Endothelial cell of umbilical vein (primary cell): ENCODE data around the gene MOCS2. TPM values are rescaled to one million over a fixed set of nuclear protein-coding genes. Genes with fewer than 3 reads are reported as not detected.

Experiments
- BruUV-seq: library from RNA; stranded (reverse); fragments of 400-500 nt; replicated peaks from 2 replicates; lab custom pipeline; 2021; lab: Mats Ljungman, UMichigan
- CTCF ChIA-PET: fragments of 300-600, 350-600 bp; sonication (Branson Sonifier 250); formaldehyde crosslinking; loops from one replicate; lab custom pipeline; 2021; ENCODE audit warnings: antibody characterized with exemption, inconsistent platforms; lab: Charles Lee
- POLR2A ChIA-PET: fragments of 300-600, 350-600 bp; sonication (Branson Sonifier 250); formaldehyde crosslinking; loops from one replicate; lab custom pipeline; 2021; ENCODE audit warnings: antibody characterized with exemption, inconsistent platforms; lab: Charles Lee
- DNase-seq: peaks from one replicate; pipeline ENCODE4 v3.0.0-alpha.2; 2011; ENCODE audit warnings: low read depth, low spot score
- FAIRE-seq: peaks from 2 replicates; lab custom pipeline; 2011; peaks lifted over from hg19 to GRCh38; lab: Jason Lieb, UNC
- H2AFZ ChIP-seq: 2 replicates; pipeline ENCODE4 v1.6.0; 2012; ENCODE audit warnings: low read depth, low read length, control low read depth, inconsistent platforms
- H3K27ac ChIP-seq: 2 replicates; pipeline ENCODE4 v1.5.1; 2011; ENCODE audit warnings: low read depth, mild to moderate bottlenecking, control low read depth, low read length, moderate library complexity; ENCODE audit not compliant: insufficient read depth
- H3K27me3 ChIP-seq, 2 experiments: 2 replicates each; pipeline versions ENCODE4 v1.6.0 to v1.6.1; 2011; ENCODE audit warnings: low read length in 2 of 2, mixed read lengths in 1 of 2; ENCODE audit not compliant: control insufficient read depth in 2 of 2, insufficient read depth in 2 of 2
- H3K36me3 ChIP-seq, 2 experiments: 2 replicates in 1 of 2; 3 replicates in 1 of 2; pipeline ENCODE4 v1.5.1; 2011; ENCODE audit warnings: low read length in 2 of 2, mild to moderate bottlenecking in 1 of 2, moderate library complexity in 1 of 2; ENCODE audit not compliant: control insufficient read depth in 2 of 2, insufficient read depth in 2 of 2; ENCODE audit errors: extremely low read depth in 1 of 2
- H3K4me1 ChIP-seq: 3 replicates; pipeline ENCODE4 v1.5.1; 2011; ENCODE audit warnings: mild to moderate bottlenecking, low read length; ENCODE audit not compliant: control insufficient read depth, insufficient read depth; ENCODE audit errors: extremely low read depth
- H3K4me2 ChIP-seq: 2 replicates; pipeline ENCODE4 v1.6.1; 2011; ENCODE audit warnings: low read length, control low read depth, mixed read lengths; ENCODE audit not compliant: insufficient read depth
- H3K4me3 ChIP-seq, 3 experiments: fragments of 200-600 bp in 1 of 3; sonication (generic), shearing (Covaris generic) in 1 of 3; replicated peaks in 1 of 3; 2 replicates each; pipeline ENCODE4 v1.5.1; 2011 to 2016; ENCODE audit warnings: control low read depth in 3 of 3, low read length in 3 of 3, mild to moderate bottlenecking in 2 of 3, inconsistent platforms in 1 of 3, low read depth in 1 of 3, moderate library complexity in 1 of 3; ENCODE audit not compliant: insufficient read depth in 1 of 3
- H3K79me2 ChIP-seq: 2 replicates; pipeline ENCODE4 v1.6.0; 2012; ENCODE audit warnings: low read length, inconsistent platforms; ENCODE audit not compliant: control insufficient read depth, insufficient read depth
- H3K9ac ChIP-seq: replicated peaks from 2 replicates; pipeline ENCODE3; 2011; ENCODE audit warnings: low read length, control low read depth; ENCODE audit not compliant: insufficient read depth; ENCODE audit errors: extremely low read depth
- H3K9me1 ChIP-seq: replicated peaks from 3 replicates; pipeline ENCODE4 v1.6.0; 2011; ENCODE audit warnings: mild to moderate bottlenecking, low read length; ENCODE audit not compliant: control insufficient read depth, insufficient read depth; ENCODE audit errors: extremely low read depth
- H3K9me3 ChIP-seq: replicated peaks from 2 replicates; pipeline ENCODE4 v1.5.1; 2012; ENCODE audit warnings: low read length, inconsistent platforms; ENCODE audit not compliant: control insufficient read depth, insufficient read depth
- H4K20me1 ChIP-seq: replicated peaks from 2 replicates; pipeline ENCODE3; 2011; ENCODE audit warnings: mild to moderate bottlenecking, low read length; ENCODE audit not compliant: control insufficient read depth, insufficient read depth; ENCODE audit errors: extremely low read depth
- EZH2 ChIP-seq: IDR thresholded peaks from 2 replicates; pipeline ENCODE4 v1.6.1; 2012; ENCODE audit warnings: borderline replicate concordance, low read depth, mild to moderate bottlenecking, moderate library complexity, low read length, inconsistent platforms; ENCODE audit not compliant: severe bottlenecking
- FOS ChIP-seq: IDR thresholded peaks from 2 replicates; pipeline ENCODE4 v1.6.1; 2011; ENCODE audit warnings: mild to moderate bottlenecking, low read length, moderate library complexity, borderline replicate concordance; ENCODE audit not compliant: insufficient read depth
- GATA2 ChIP-seq: IDR thresholded peaks from 2 replicates; pipeline ENCODE4 v1.7.0; 2011; ENCODE audit warnings: low read depth, mild to moderate bottlenecking, moderate library complexity, mixed read lengths, low read length; ENCODE audit not compliant: insufficient read length, insufficient read depth
- JUN ChIP-seq: IDR thresholded peaks from 2 replicates; pipeline ENCODE4 v1.6.1; 2011; ENCODE audit warnings: borderline replicate concordance, low read depth; ENCODE audit not compliant: insufficient read length, insufficient read depth
- MYC ChIP-seq: IDR thresholded peaks from one replicate; pipeline ENCODE4 v1.6.1; 2011; ENCODE audit warnings: mild to moderate bottlenecking, low read depth, low read length
- POLR2A ChIP-seq: IDR thresholded peaks from 2 replicates; pipeline ENCODE4 v1.6.1; 2012; ENCODE audit warnings: low read depth, mild to moderate bottlenecking, control low read depth, low read length
- POLR2AphosphoS5 ChIP-seq: IDR thresholded peaks from 2 replicates; pipeline ENCODE4 v1.6.1; 2012; ENCODE audit warnings: low read depth, mild to moderate bottlenecking, control low read depth, low read length, moderate library complexity; ENCODE audit not compliant: insufficient read depth
- dilution Hi-C: fragments of 300-500 bp; cut with MboI; formaldehyde crosslinking; loops from one replicate; pipeline ENCODE4 v1.15.0; 2019; ENCODE audit warnings: low sequenced_read_pairs; ENCODE audit not compliant: extremely low pct_ligation_motif_present
- intact Hi-C: fragments of 100-400 bp; cut with micrococcal nuclease; formaldehyde crosslinking; loops from one replicate; pipeline ENCODE4 v1.10.0; 2022
- polyA plus RNA-seq, 4 experiments: library from polyadenylated mRNA; depleted of rRNA in 3 of 4; stranded (reverse) in 3 of 4; unstranded in 1 of 4; fragments of >200 nt; gene quantifications; 2 replicates each; pipeline versions ENCODE4 v1.2.1 to v1.2.3, GENCODE V29; 2011 to 2012; ENCODE audit warnings: missing spikeins in 1 of 4
- total RNA-seq: library from RNA; stranded (reverse); gene quantifications from 2 replicates; pipeline ENCODE4 v1.2.3, GENCODE V29; 2021
- TF ChIP-seq, protein P1 (sequence below): IDR thresholded peaks from 2 replicates; pipeline ENCODE4 v1.6.1; 2011; ENCODE audit not compliant: insufficient read depth, insufficient read length
- TF ChIP-seq, protein P2 (sequence below), 2 donors: IDR thresholded peaks; 1 replicate in 1 of 2; 2 replicates in 1 of 2; pipeline ENCODE4 v1.5.1; 2011; ENCODE audit warnings: low read length in 2 of 2, mild to moderate bottlenecking in 2 of 2, moderate library complexity in 2 of 2, control low read depth in 1 of 2, inconsistent platforms in 1 of 2, low read depth in 1 of 2; ENCODE audit not compliant: insufficient read depth in 1 of 2; ENCODE audit errors: extremely low read depth in 1 of 2

Gene MOCS2
- total and polyA plus RNA-seq, 2 donors (not counting 3 experiments of a cell fraction or from before 2014, with no cell fraction given): 14.3 to 31.5 TPM

DNA sequence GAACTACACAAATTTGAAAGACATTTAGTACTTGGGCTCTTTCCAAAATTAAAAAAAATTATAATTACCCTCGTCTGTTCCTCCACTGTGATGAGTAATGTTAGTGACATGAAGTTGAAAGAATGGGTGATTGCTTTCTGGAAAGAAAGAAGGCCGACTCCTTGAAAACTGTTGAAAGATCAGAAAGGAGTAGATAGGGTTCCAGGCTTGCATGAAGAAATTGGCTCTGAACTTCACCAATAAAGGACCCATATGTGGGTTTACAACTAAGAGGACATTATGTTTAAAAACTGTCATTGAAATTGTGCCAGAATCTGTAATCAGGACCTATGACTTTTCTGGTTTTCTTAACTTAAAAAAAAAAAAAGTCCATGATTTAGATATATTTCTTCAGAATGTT lies 20.7 kb upstream of the MOCS2 start:
- Histone ChIP-seq H3K79me2 (no peaks in the 10 kb centered on the region), H3K36me3 (no peaks in the 10 kb centered on the region), H4K20me1 (no peaks in the 10 kb centered on the region), H3K9me3 (no peaks in the 10 kb centered on the region), H3K9me1 (no peaks in the 10 kb centered on the region), H3K4me3 (no peak overlapping the region), H3K27me3 (peaks cover 1 to 3% of the 10 kb centered on the region in 2 experiments), H2AFZ (no peak overlapping the region), H3K9ac (no peak overlapping the region), H3K4me1 (no peaks in the 10 kb centered on the region), H3K4me2 (no peak overlapping the region), H3K27ac (no peak overlapping the region)
- CTCF ChIA-PET: interaction anchor here (1.0 kb wide), 1 partner anchor 301 kb away, joined by 3 read pairs; no protein-coding TSS in a partner anchor
- intact Hi-C loops (no loop called here), dilution Hi-C loops (no loop called here)
- no peak for FAIRE-seq
- TF ChIP-seq, protein P1, sequence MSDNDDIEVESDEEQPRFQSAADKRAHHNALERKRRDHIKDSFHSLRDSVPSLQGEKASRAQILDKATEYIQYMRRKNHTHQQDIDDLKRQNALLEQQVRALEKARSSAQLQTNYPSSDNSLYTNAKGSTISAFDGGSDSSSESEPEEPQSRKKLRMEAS: no peak
- TF ChIP-seq GATA2 (no peak), POLR2A (no peak), JUN (no peak), EZH2 (no peak), MYC (no peak), FOS (no peak), POLR2AphosphoS5 (no peak)
- TF ChIP-seq, protein P2, sequence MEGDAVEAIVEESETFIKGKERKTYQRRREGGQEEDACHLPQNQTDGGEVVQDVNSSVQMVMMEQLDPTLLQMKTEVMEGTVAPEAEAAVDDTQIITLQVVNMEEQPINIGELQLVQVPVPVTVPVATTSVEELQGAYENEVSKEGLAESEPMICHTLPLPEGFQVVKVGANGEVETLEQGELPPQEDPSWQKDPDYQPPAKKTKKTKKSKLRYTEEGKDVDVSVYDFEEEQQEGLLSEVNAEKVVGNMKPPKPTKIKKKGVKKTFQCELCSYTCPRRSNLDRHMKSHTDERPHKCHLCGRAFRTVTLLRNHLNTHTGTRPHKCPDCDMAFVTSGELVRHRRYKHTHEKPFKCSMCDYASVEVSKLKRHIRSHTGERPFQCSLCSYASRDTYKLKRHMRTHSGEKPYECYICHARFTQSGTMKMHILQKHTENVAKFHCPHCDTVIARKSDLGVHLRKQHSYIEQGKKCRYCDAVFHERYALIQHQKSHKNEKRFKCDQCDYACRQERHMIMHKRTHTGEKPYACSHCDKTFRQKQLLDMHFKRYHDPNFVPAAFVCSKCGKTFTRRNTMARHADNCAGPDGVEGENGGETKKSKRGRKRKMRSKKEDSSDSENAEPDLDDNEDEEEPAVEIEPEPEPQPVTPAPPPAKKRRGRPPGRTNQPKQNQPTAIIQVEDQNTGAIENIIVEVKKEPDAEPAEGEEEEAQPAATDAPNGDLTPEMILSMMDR (IDR thresholded peaks at IDR 0.05; ENCODE audit: extremely low read depth in 1 of 2, insufficient read depth in 1 of 2, low read depth in 1 of 2, low read length in 2 of 2): no peak
- no TSS peak for BruUV-seq
- DNase-seq: no peak
- POLR2A ChIA-PET: no interaction called here
